Measurements from ENCODE around the gene KIFC3. TPM values are rescaled to one million over a fixed set of nuclear protein-coding genes. Genes with fewer than 3 reads are reported as not detected.

KIFC3 gene
- total and polyA plus RNA-seq, 2 donors (not counting 1 experiment from before 2014, with no cell fraction given): 13.8 to 44.9 TPM

- DNase-seq (ENCODE audit: low read depth in 2 of 2): no peak
- Histone ChIP-seq H3K27ac (ENCODE audit: insufficient read depth, low read length) (no peak overlapping the region), H3K36me3 (ENCODE audit: control insufficient read depth, insufficient read depth, low read length) (peaks cover 18% of the 10 kb centered on the region), H2AFZ (ENCODE audit: low read length) (no peak overlapping the region), H3K4me1 (ENCODE audit: control insufficient read depth, extremely low read depth, insufficient read depth, low read length) (peaks cover 7% of the 10 kb centered on the region), H4K20me1 (ENCODE audit: control insufficient read depth, extremely low read depth, insufficient read depth, low read length) (no peaks in the 10 kb centered on the region), H3K27me3 (ENCODE audit: control insufficient read depth, insufficient read depth, low read length) (no peaks in the 10 kb centered on the region), H3K9me3 (ENCODE audit: control insufficient read depth, insufficient read depth, low read depth, low read length) (no peaks in the 10 kb centered on the region), H3K79me2 (ENCODE audit: control insufficient read depth, insufficient read depth, low read length) (no peaks in the 10 kb centered on the region), H3K4me3 (replicated peaks in 1 of 4; ENCODE audit: control extremely low read depth in 1 of 4, insufficient read depth in 1 of 4, low read depth in 3 of 4, low read length in 4 of 4) (no peak overlapping the region), H3K4me2 (ENCODE audit: extremely low read depth, insufficient read depth, low read length) (no peak overlapping the region), H3K9ac (ENCODE audit: insufficient read depth, low read length) (no peak overlapping the region)
- TF ChIP-seq EZH2 (IDR thresholded peaks at IDR 0.05; ENCODE audit: low read length, missing control alignments): no peak
- no peak for TF ChIP-seq CTCF (conservative IDR thresholded peaks at IDR 0.05 in 1 of 2, IDR thresholded peaks at IDR 0.05 in 1 of 2; ENCODE audit: low read depth in 1 of 2, low read length in 2 of 2)
These were observed 37.0 kb downstream of the KIFC3 start for GRCh38 chr16:57765160-57765728.

GRCh38 chr16:57764341-57765159 lies 37.7 kb downstream of the KIFC3 start:
- peak; percentile 80 to 83 for DNase-seq (ENCODE audit: low read depth in 2 of 2)
- H3K9me3 ChIP-seq (ENCODE audit: control insufficient read depth, insufficient read depth, low read depth, low read length): no peaks in the 10 kb centered on the region
- no peaks in the 10 kb centered on the region for H3K79me2 ChIP-seq (ENCODE audit: control insufficient read depth, insufficient read depth, low read length)
- H3K27ac ChIP-seq (ENCODE audit: insufficient read depth, low read length): peak overlapping the region; percentile 77
- H3K4me3 ChIP-seq (replicated peaks in 1 of 4; ENCODE audit: control extremely low read depth in 1 of 4, insufficient read depth in 1 of 4, low read depth in 3 of 4, low read length in 4 of 4): no peak overlapping the region
- peaks cover 19% of the 10 kb centered on the region for H3K36me3 ChIP-seq (ENCODE audit: control insufficient read depth, insufficient read depth, low read length)
- peak overlapping the region; percentile 73 for H3K4me2 ChIP-seq (ENCODE audit: extremely low read depth, insufficient read depth, low read length)
- no peak overlapping the region for H3K9ac ChIP-seq (ENCODE audit: insufficient read depth, low read length)
- no peak for TF ChIP-seq CTCF (conservative IDR thresholded peaks at IDR 0.05 in 1 of 2, IDR thresholded peaks at IDR 0.05 in 1 of 2; ENCODE audit: low read depth in 1 of 2, low read length in 2 of 2)
- TF ChIP-seq EZH2 (IDR thresholded peaks at IDR 0.05; ENCODE audit: low read length, missing control alignments): no peak
- H4K20me1 ChIP-seq (ENCODE audit: control insufficient read depth, extremely low read depth, insufficient read depth, low read length): no peaks in the 10 kb centered on the region
- peaks cover 7% of the 10 kb centered on the region for H3K4me1 ChIP-seq (ENCODE audit: control insufficient read depth, extremely low read depth, insufficient read depth, low read length)
- H2AFZ ChIP-seq (ENCODE audit: low read length): peak overlapping the region; percentile 43
- no peaks in the 10 kb centered on the region for H3K27me3 ChIP-seq (ENCODE audit: control insufficient read depth, insufficient read depth, low read length)

- no peak for DNase-seq (ENCODE audit: low read depth in 2 of 2)
- Histone ChIP-seq H3K36me3 (ENCODE audit: control insufficient read depth, insufficient read depth, low read length) (peaks cover 18% of the 10 kb centered on the region), H3K9me3 (ENCODE audit: control insufficient read depth, insufficient read depth, low read depth, low read length) (no peaks in the 10 kb centered on the region), H3K4me3 (replicated peaks in 1 of 4; ENCODE audit: control extremely low read depth in 1 of 4, insufficient read depth in 1 of 4, low read depth in 3 of 4, low read length in 4 of 4) (no peak overlapping the region), H3K4me2 (ENCODE audit: extremely low read depth, insufficient read depth, low read length) (no peak overlapping the region), H3K27ac (ENCODE audit: insufficient read depth, low read length) (peak overlapping the region; percentile 43), H4K20me1 (ENCODE audit: control insufficient read depth, extremely low read depth, insufficient read depth, low read length) (no peaks in the 10 kb centered on the region), H3K27me3 (ENCODE audit: control insufficient read depth, insufficient read depth, low read length) (no peaks in the 10 kb centered on the region), H2AFZ (ENCODE audit: low read length) (no peak overlapping the region), H3K79me2 (ENCODE audit: control insufficient read depth, insufficient read depth, low read length) (no peaks in the 10 kb centered on the region), H3K4me1 (ENCODE audit: control insufficient read depth, extremely low read depth, insufficient read depth, low read length) (peaks cover 7% of the 10 kb centered on the region), H3K9ac (ENCODE audit: insufficient read depth, low read length) (no peak overlapping the region)
- TF ChIP-seq EZH2 (IDR thresholded peaks at IDR 0.05; ENCODE audit: low read length, missing control alignments): no peak
- TF ChIP-seq CTCF (conservative IDR thresholded peaks at IDR 0.05 in 1 of 2, IDR thresholded peaks at IDR 0.05 in 1 of 2; ENCODE audit: low read depth in 1 of 2, low read length in 2 of 2): no peak
These were observed 38.3 kb downstream of the KIFC3 start for GRCh38 chr16:57764006-57764340.
